K562 (cell line): ENCODE measurements around the gene DR1. TPM values are rescaled to one million over a fixed set of nuclear protein-coding genes. Genes with fewer than 3 reads are reported as not detected.

Experiments
- ATF1 ChIP-seq, 2 experiments: fragments of 450-650 bp in 1 of 2; IDR thresholded peaks; 2 replicates each; pipeline ENCODE4 v1.6.1; 2016; ENCODE audit warnings: missing compliant biosample characterization in 1 of 2, missing genetic modification characterization in 1 of 2
- BRCA1 ChIP-seq, 2 experiments: fragments of 450-650 bp in 1 of 2; sonication (generic) in 1 of 2; formaldehyde crosslinking in 1 of 2; IDR thresholded peaks; 2 replicates each; pipeline versions ENCODE4 v1.5.0 to v1.6.1; 2017 to 2020; ENCODE audit warnings: mild to moderate bottlenecking in 1 of 2, missing genetic modification reagents in 1 of 2
- CHD2 ChIP-seq: IDR thresholded peaks from 2 replicates; pipeline ENCODE4 v1.6.1; 2011; ENCODE audit warnings: low read depth, low read length
- DACH1 ChIP-seq: fragments of 450-650 bp; IDR thresholded peaks from 2 replicates; pipeline ENCODE4 v1.6.1; 2018; ENCODE audit not compliant: partially characterized antibody
- E2F4 ChIP-seq: sonication (generic); formaldehyde crosslinking; IDR thresholded peaks from 2 replicates; pipeline ENCODE4 v1.8.0; 2022; ENCODE audit warnings: mild to moderate bottlenecking, low read depth, missing genetic modification reagents
- EHMT2 ChIP-seq: fragments of 450-650 bp; IDR thresholded peaks from 2 replicates; pipeline ENCODE4 v1.6.1; 2018; ENCODE audit warnings: antibody characterized with exemption
- GABPA ChIP-seq: fragments of 200-800 bp; sonication (Bioruptor generic); conservative IDR thresholded peaks from 2 replicates; pipeline ENCODE4 v1.6.1; 2016; ENCODE audit warnings: low read depth, missing genetic modification characterization, missing compliant biosample characterization
- GTF2A2 ChIP-seq: IDR thresholded peaks from 2 replicates; pipeline ENCODE4 v1.6.1; 2016; ENCODE audit warnings: mild to moderate bottlenecking, missing genetic modification characterization, missing compliant biosample characterization
- HDAC2 ChIP-seq: fragments of 450-650 bp; IDR thresholded peaks from 2 replicates; pipeline ENCODE4 v1.6.1; 2016; ENCODE audit warnings: mild to moderate bottlenecking
- HDAC8 ChIP-seq: fragments of 450-650 bp; IDR thresholded peaks from 2 replicates; pipeline ENCODE4 v1.6.1; 2016; ENCODE audit warnings: mild to moderate bottlenecking, missing genetic modification characterization, moderate library complexity, missing compliant biosample characterization
- HMGN3 ChIP-seq: IDR thresholded peaks from 2 replicates; pipeline ENCODE4 v1.6.1; 2011; ENCODE audit warnings: borderline replicate concordance, low read depth, mild to moderate bottlenecking, mixed read lengths, low read length; ENCODE audit not compliant: insufficient read length; ENCODE audit errors: extremely low read depth
- L3MBTL2 ChIP-seq: fragments of 450-650 bp; IDR thresholded peaks from 2 replicates; pipeline ENCODE4 v1.6.1; 2016; ENCODE audit warnings: mild to moderate bottlenecking, moderate library complexity
- PHF20 ChIP-seq: fragments of 450-650 bp; IDR thresholded peaks from 2 replicates; pipeline ENCODE4 v1.6.1; 2018; ENCODE audit not compliant: partially characterized antibody
- REST ChIP-seq, 2 experiments: fragments of 450-650 bp; formaldehyde crosslinking in 1 of 2; IDR thresholded peaks; 2 replicates each; pipeline versions ENCODE4 v1.4.0 to v1.6.1; 2014 to 2020; ENCODE audit warnings: mild to moderate bottlenecking in 2 of 2, borderline replicate concordance in 1 of 2, low read depth in 1 of 2
- SNRNP70 ChIP-seq: fragments of 200-400 bp; formaldehyde crosslinking; optimal IDR thresholded peaks from 2 replicates; pipeline ENCODE3; 2017; ENCODE audit warnings: low read depth, low read length
- SOX6 ChIP-seq: fragments of 450-650 bp; IDR thresholded peaks from 2 replicates; pipeline ENCODE4 v1.6.1; 2014; ENCODE audit warnings: mild to moderate bottlenecking
- STAG1 ChIP-seq: sonication (generic); formaldehyde crosslinking; IDR thresholded peaks from 2 replicates; pipeline ENCODE4 v1.5.0; 2020; ENCODE audit warnings: missing genetic modification reagents, borderline replicate concordance
- XRCC3 ChIP-seq: fragments of 450-650 bp; IDR thresholded peaks from 2 replicates; pipeline ENCODE4 v1.6.1; 2017; ENCODE audit warnings: mild to moderate bottlenecking, moderate library complexity
- ZNF133 ChIP-seq: fragments of 250-450 bp; sonication (Bioruptor Pico); IDR thresholded peaks from 2 replicates; pipeline ENCODE4 v1.4.0; 2020; ENCODE audit warnings: mild to moderate bottlenecking
- ZNF717 ChIP-seq: fragments of 250-450 bp; sonication (Bioruptor Pico); IDR thresholded peaks from 2 replicates; pipeline ENCODE4 v1.5.0; 2021
- polyA plus RNA-seq, 8 experiments: library from polyadenylated mRNA; depleted of rRNA in 4 of 8; stranded (reverse) in 5 of 8; unstranded in 3 of 8; fragments of >200 nt; fragmentation: Nextera tagmentation in 2 of 8; fragmentation: Illumina TruSeq in 1 of 8; extraction: Ambion mirVana in 2 of 8; extraction: Trizol in 1 of 8; gene quantifications; 2 replicates each; pipeline versions ENCODE4 v1.2.1 to v1.2.3, GENCODE V29; 2011 to 2014; ENCODE audit warnings: inconsistent platforms in 1 of 8, missing spikeins in 1 of 8
- total RNA-seq, 7 experiments: library from RNA; depleted of rRNA in 6 of 7; stranded (reverse); fragments of >200 nt in 6 of 7; fragmentation: Illumina TruSeq in 2 of 7; extraction: Trizol in 2 of 7; gene quantifications; 2 replicates each; pipeline versions ENCODE4 v1.2.1 to v1.2.3, GENCODE V29; 2011 to 2021; ENCODE audit warnings: low replicate concordance in 1 of 7

DR1 gene
- total and polyA plus RNA-seq, 9 of the 15 experiments (the other 6 are each of a cell fraction or from before 2014, with no cell fraction given), result 8.1 to 78.8 (median 46.3) TPM

- TF ChIP-seq ATF1 (CRISPR knock-in tag; IDR thresholded peaks at IDR 0.05), result no peak
- peak; percentile 64 for TF ChIP-seq ATF1 (tag; IDR thresholded peaks at IDR 0.05)
- peak; percentile 98 for TF ChIP-seq GABPA (tag)
- TF ChIP-seq XRCC3, result no peak
- TF ChIP-seq E2F4, result peak; percentile 76
- no peak for TF ChIP-seq EHMT2
- peak; percentile 40 for TF ChIP-seq SOX6
- TF ChIP-seq L3MBTL2, result peak; percentile 73
- TF ChIP-seq SNRNP70, result no peak
- no peak for TF ChIP-seq HDAC2
- TF ChIP-seq ZNF133 (CRISPR knock-in tag), result no peak
- peak; percentile 74 for TF ChIP-seq CHD2
- no peak for TF ChIP-seq BRCA1 (IDR thresholded peaks at IDR 0.05)
- no peak for TF ChIP-seq BRCA1 (CRISPR knock-in tag; IDR thresholded peaks at IDR 0.05)
- no peak for TF ChIP-seq GTF2A2 (tag)
- TF ChIP-seq PHF20, result no peak
- TF ChIP-seq DACH1, result no peak
- peak; percentile 90 for TF ChIP-seq HMGN3
- peak; percentile 80 for TF ChIP-seq REST (IDR thresholded peaks at IDR 0.05; ENCODE audit: borderline replicate concordance)
- TF ChIP-seq REST (CRISPR knock-in tag; IDR thresholded peaks at IDR 0.05; ENCODE audit: low read depth), result no peak; the same call in 1 of the 2 replicates
- no peak for TF ChIP-seq STAG1
- TF ChIP-seq HDAC8, result 0 out of 2 replicates have a peak, but pooled peaks have one; percentile 34
- TF ChIP-seq ZNF717 (CRISPR knock-in tag), result 0 out of 2 replicates have a peak, but pooled peaks have one; percentile 49
Observed at GRCh38 chr1:93345633-93346420, at the start of gene DR1 (continued).
